KMS-11 (cell line): ENCODE measurements around the gene OTOA.

Source experiments
- H2AFZ ChIP-seq: fragments of 200-600 bp; sonication (generic); 2 replicates; pipeline ENCODE4 v1.6.1; 2016; ENCODE audit warnings: antibody characterized with exemption, mixed run types, low read depth
- H3K27ac ChIP-seq: fragments of 200-600 bp; sonication (generic); 2 replicates; pipeline ENCODE4 v1.6.1; 2016; ENCODE audit warnings: mild to moderate bottlenecking, mixed run types
- H3K27me3 ChIP-seq: fragments of 200-600 bp; sonication (generic); 2 replicates; pipeline ENCODE4 v1.6.1; 2017; ENCODE audit warnings: mild to moderate bottlenecking, low read depth, mixed run types, moderate library complexity; ENCODE audit not compliant: insufficient read depth
- H3K36me3 ChIP-seq: fragments of 200-600 bp; sonication (generic); 2 replicates; pipeline ENCODE4 v1.6.1; 2017; ENCODE audit warnings: mild to moderate bottlenecking, mixed run types; ENCODE audit not compliant: insufficient read depth
- H3K4me1 ChIP-seq: fragments of 200-600 bp; sonication (generic); 2 replicates; pipeline ENCODE4 v1.6.1; 2016; ENCODE audit warnings: mild to moderate bottlenecking, low read depth, mixed run types; ENCODE audit not compliant: poor library complexity, severe bottlenecking
- H3K4me2 ChIP-seq: fragments of 200-600 bp; sonication (generic); 2 replicates; pipeline ENCODE4 v1.7.0; 2016; ENCODE audit warnings: mild to moderate bottlenecking, mixed run types
- H3K4me3 ChIP-seq: fragments of 200-600 bp; sonication (generic); IDR thresholded peaks from 2 replicates; pipeline ENCODE4 v1.6.1; 2017; ENCODE audit warnings: low read depth, low read length, mixed read lengths; ENCODE audit not compliant: insufficient read depth
- H3K79me2 ChIP-seq: fragments of 200-600 bp; sonication (generic); 2 replicates; pipeline ENCODE4 v1.6.1; 2016; ENCODE audit warnings: low read depth, mixed run types; ENCODE audit not compliant: insufficient read depth
- H3K9ac ChIP-seq: fragments of 200-600 bp; sonication (generic); 2 replicates; pipeline ENCODE4 v1.6.1; 2016; ENCODE audit warnings: mild to moderate bottlenecking, mixed run types
- H4K20me1 ChIP-seq: fragments of 200-600 bp; sonication (generic); 2 replicates; pipeline ENCODE4 v1.6.1; 2016; ENCODE audit warnings: mild to moderate bottlenecking, mixed run types; ENCODE audit not compliant: insufficient read depth
- TF ChIP-seq, protein P1 (sequence below): fragments of 200-600 bp; sonication (generic); conservative IDR thresholded peaks from 2 replicates; pipeline ENCODE4 v1.6.1; 2017; ENCODE audit warnings: low read depth, mild to moderate bottlenecking, antibody characterized with exemption, low read length, moderate library complexity, mixed read lengths

OTOA gene

GRCh38 chr16:21694609-21695008, 30.8 kb downstream of the OTOA start:
- Histone ChIP-seq H3K79me2 (no peaks in the 10 kb centered on the region), H3K9ac (no peak overlapping the region)

DNA sequence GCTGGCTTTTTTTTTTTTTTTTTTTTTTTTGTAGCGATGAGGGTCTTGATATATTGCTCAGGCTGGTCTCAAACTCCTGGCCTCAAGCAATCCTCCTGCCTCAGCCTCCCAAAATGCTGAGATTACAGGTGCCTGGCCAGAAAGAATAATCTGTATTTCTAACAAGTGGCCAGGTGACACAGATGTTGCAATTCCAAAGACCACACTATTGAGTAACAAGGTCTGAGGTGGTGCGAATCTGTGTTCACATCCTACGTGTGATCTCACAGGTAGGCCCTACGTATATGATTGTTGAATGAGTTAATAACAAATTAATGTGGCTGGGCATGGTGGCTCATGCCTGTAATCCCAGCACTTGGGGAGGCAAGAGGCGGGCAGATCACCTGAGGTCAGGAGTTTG, 33.3 kb downstream of the OTOA start:
- no peak overlapping the region for H3K4me2 ChIP-seq
- TF ChIP-seq, protein P1, sequence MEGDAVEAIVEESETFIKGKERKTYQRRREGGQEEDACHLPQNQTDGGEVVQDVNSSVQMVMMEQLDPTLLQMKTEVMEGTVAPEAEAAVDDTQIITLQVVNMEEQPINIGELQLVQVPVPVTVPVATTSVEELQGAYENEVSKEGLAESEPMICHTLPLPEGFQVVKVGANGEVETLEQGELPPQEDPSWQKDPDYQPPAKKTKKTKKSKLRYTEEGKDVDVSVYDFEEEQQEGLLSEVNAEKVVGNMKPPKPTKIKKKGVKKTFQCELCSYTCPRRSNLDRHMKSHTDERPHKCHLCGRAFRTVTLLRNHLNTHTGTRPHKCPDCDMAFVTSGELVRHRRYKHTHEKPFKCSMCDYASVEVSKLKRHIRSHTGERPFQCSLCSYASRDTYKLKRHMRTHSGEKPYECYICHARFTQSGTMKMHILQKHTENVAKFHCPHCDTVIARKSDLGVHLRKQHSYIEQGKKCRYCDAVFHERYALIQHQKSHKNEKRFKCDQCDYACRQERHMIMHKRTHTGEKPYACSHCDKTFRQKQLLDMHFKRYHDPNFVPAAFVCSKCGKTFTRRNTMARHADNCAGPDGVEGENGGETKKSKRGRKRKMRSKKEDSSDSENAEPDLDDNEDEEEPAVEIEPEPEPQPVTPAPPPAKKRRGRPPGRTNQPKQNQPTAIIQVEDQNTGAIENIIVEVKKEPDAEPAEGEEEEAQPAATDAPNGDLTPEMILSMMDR: no peak
- no peaks in the 10 kb centered on the region for H3K27me3 ChIP-seq
- H3K36me3 ChIP-seq: no peaks in the 10 kb centered on the region
- no peaks in the 10 kb centered on the region for H3K79me2 ChIP-seq
- H3K4me1 ChIP-seq: no peaks in the 10 kb centered on the region
- no peak overlapping the region for H3K9ac ChIP-seq
- H4K20me1 ChIP-seq: no peaks in the 10 kb centered on the region
- no peak overlapping the region for H3K27ac ChIP-seq
- H2AFZ ChIP-seq: no peak overlapping the region
- H3K4me3 ChIP-seq: no peak overlapping the region

More at GRCh38 chr16:21694609-21695008, 30.8 kb downstream of the OTOA start:
- Histone ChIP-seq H4K20me1 (no peaks in the 10 kb centered on the region), H3K36me3 (no peaks in the 10 kb centered on the region), H3K27me3 (no peaks in the 10 kb centered on the region), H3K4me2 (no peak overlapping the region), H3K27ac (no peak overlapping the region), H2AFZ (no peak overlapping the region), H3K4me1 (no peaks in the 10 kb centered on the region), H3K4me3 (no peak overlapping the region)
- TF ChIP-seq, protein P1: no peak

- no peak overlapping the region for H3K9ac ChIP-seq
- H2AFZ ChIP-seq: no peak overlapping the region
- no peak overlapping the region for H3K4me2 ChIP-seq
- no peaks in the 10 kb centered on the region for H4K20me1 ChIP-seq
- H3K27ac ChIP-seq: no peak overlapping the region
- H3K36me3 ChIP-seq: no peaks in the 10 kb centered on the region
- no peaks in the 10 kb centered on the region for H3K79me2 ChIP-seq
- H3K4me1 ChIP-seq: no peaks in the 10 kb centered on the region
- H3K27me3 ChIP-seq: no peaks in the 10 kb centered on the region
- TF ChIP-seq, protein P1: no peak
- H3K4me3 ChIP-seq: no peak overlapping the region
Measured at GRCh38 chr16:21698169-21699032, 34.6 kb downstream of the OTOA start.

GRCh38 chr16:21701271-21701670, 37.5 kb downstream of the OTOA start:
- Histone ChIP-seq H2AFZ (no peak overlapping the region), H3K36me3 (no peaks in the 10 kb centered on the region), H3K27ac (no peak overlapping the region), H3K4me1 (no peaks in the 10 kb centered on the region), H3K79me2 (no peaks in the 10 kb centered on the region), H3K9ac (no peak overlapping the region), H3K4me2 (no peak overlapping the region), H4K20me1 (no peaks in the 10 kb centered on the region), H3K4me3 (no peak overlapping the region), H3K27me3 (no peaks in the 10 kb centered on the region)
- TF ChIP-seq, protein P1: no peak
